RWPE1 (cell line): ENCODE measurements around the gene SH3RF3.

ENCODE experiments used
- CTCF ChIA-PET: fragments of 350-600 bp; sonication (Branson Sonifier 250); formaldehyde crosslinking; extraction: SDS; loops from one replicate; lab custom pipeline; 2021; lab: Yijun Ruan, JAX
- POLR2A ChIA-PET: fragments of 400-600 bp; formaldehyde crosslinking; extraction: SDS; loops from one replicate; lab custom pipeline; 2020; ENCODE audit warnings: antibody characterized with exemption; ENCODE audit not compliant: low non-redundant PET; lab: Yijun Ruan, JAX
- DNase-seq: peaks from one replicate; pipeline ENCODE4 v3.0.0; 2012; ENCODE audit warnings: low spot score
- H3K27ac ChIP-seq: fragments of 450-650 bp; 2 replicates; pipeline ENCODE4 v1.5.1; 2017
- CTCF ChIP-seq: fragments of 450-650 bp; conservative IDR thresholded peaks from 2 replicates; pipeline ENCODE4 v1.5.1; 2017; ENCODE audit warnings: low read depth, mild to moderate bottlenecking

The SH3RF3 gene

GRCh38 chr2:109442715-109443319 is 313.8 kb downstream of the SH3RF3 start:
- no peak for DNase-seq
- CTCF ChIA-PET = no interaction called here
- no peak for TF ChIP-seq CTCF
- POLR2A ChIA-PET = no interaction called here
- no peak overlapping the region for H3K27ac ChIP-seq

GRCh38 chr2:109444916-109445315 is 315.9 kb downstream of the SH3RF3 start:
- no peak for DNase-seq
- no peak for TF ChIP-seq CTCF
- no peak overlapping the region for H3K27ac ChIP-seq
- ChIA-PET POLR2A (no interaction called here), CTCF (interaction anchor here (0.6 to 0.7 kb wide), 3 partner anchors 132 to 904 kb away, joined by 3 to 6 read pairs (median 4); no protein-coding TSS in a partner anchor)

GRCh38 chr2:109446278-109447131 is 317.5 kb downstream of the SH3RF3 start:
- POLR2A ChIA-PET = no interaction called here
- no peak for DNase-seq
- TF ChIP-seq CTCF = no peak
- CTCF ChIA-PET = interaction anchor here (0.5 to 1.4 kb wide), 3 partner anchors 28 to 91 kb away, joined by 3 to 8 read pairs (median 5); no protein-coding TSS in a partner anchor
- H3K27ac ChIP-seq = no peak overlapping the region

- H3K27ac ChIP-seq = no peak overlapping the region
- ChIA-PET CTCF (interaction anchor here (0.5 kb wide), 1 partner anchor 29 kb away, joined by 3 read pairs; no protein-coding TSS in a partner anchor), POLR2A (no interaction called here)
- no peak for TF ChIP-seq CTCF
- DNase-seq = no peak
Observed at GRCh38 chr2:109447251-109447661, 318.3 kb downstream of the SH3RF3 start.

- no peak for DNase-seq
- POLR2A ChIA-PET = no interaction called here
- TF ChIP-seq CTCF = no peak
- CTCF ChIA-PET = no interaction called here
- no peak overlapping the region for H3K27ac ChIP-seq
Observed at GRCh38 chr2:109447776-109448175, 318.8 kb downstream of the SH3RF3 start.

- H3K27ac ChIP-seq = no peak overlapping the region
- ChIA-PET CTCF (interaction anchor here (0.6 kb wide), 2 partner anchors 8 to 122 kb away, joined by 3 to 6 read pairs; no protein-coding TSS in a partner anchor), POLR2A (no interaction called here)
- no peak for TF ChIP-seq CTCF
- DNase-seq = no peak
Observed at GRCh38 chr2:109448207-109448606, 319.2 kb downstream of the SH3RF3 start.
